ENCODE data around the gene CES4A. TPM values are rescaled to one million over a fixed set of nuclear protein-coding genes. Genes with fewer than 3 reads are reported as not detected.

The CES4A gene
- total RNA-seq, 4 donors from 2014 or later: 13.7 to 26.5 (median 17.9) TPM

- Histone ChIP-seq H3K4me1 (peaks cover 0 to 19% (median 4%) of the 10 kb centered on the region in 4 donors), H3K27ac (peak overlapping the region; percentile 92 to 99 (median 96)), H3K36me3 (no peaks in the 10 kb centered on the region), H3K9me3 (no peaks in the 10 kb centered on the region), H3K4me3 (peak overlapping the region; percentile 77 to 97 (median 94)), H3K27me3 (no peaks in the 10 kb centered on the region)
- no peak for TF ChIP-seq POLR2A (IDR thresholded peaks at IDR 0.05)
- no peak for TF ChIP-seq CTCF (IDR thresholded peaks at IDR 0.05)
- peak in 1 of 3 donors; percentile 44 for DNase-seq
Measured at GRCh38 chr16:67030221-67030962, 42.0 kb downstream of the CES4A start.

- Histone ChIP-seq H3K4me3 (no peak overlapping the region), H3K27ac (no peak overlapping the region), H3K9me3 (no peaks in the 10 kb centered on the region), H3K4me1 (peaks cover 0 to 19% (median 4%) of the 10 kb centered on the region in 4 donors), H3K27me3 (no peaks in the 10 kb centered on the region), H3K36me3 (peaks cover 0 to 15% (median 0%) of the 10 kb centered on the region in 3 donors)
- DNase-seq: no peak
- no peak for TF ChIP-seq CTCF (IDR thresholded peaks at IDR 0.05)
- no peak for TF ChIP-seq POLR2A (IDR thresholded peaks at IDR 0.05)
Measured at GRCh38 chr16:67034487-67034886, 46.1 kb downstream of the CES4A start.

GRCh38 chr16:67035364-67035763, 47.0 kb downstream of the CES4A start:
- H3K4me3 ChIP-seq: no peak overlapping the region
- no peaks in the 10 kb centered on the region for H3K27me3 ChIP-seq
- no peak for DNase-seq
- peaks cover 0 to 16% (median 3%) of the 10 kb centered on the region in 4 donors for H3K4me1 ChIP-seq
- peaks cover 0 to 20% (median 0%) of the 10 kb centered on the region in 3 donors for H3K36me3 ChIP-seq
- TF ChIP-seq POLR2A (IDR thresholded peaks at IDR 0.05) (no peak), CTCF (IDR thresholded peaks at IDR 0.05) (no peak)
- H3K9me3 ChIP-seq: no peaks in the 10 kb centered on the region
- H3K27ac ChIP-seq: no peak overlapping the region

- Histone ChIP-seq H3K27ac (no peak overlapping the region), H3K9me3 (no peaks in the 10 kb centered on the region), H3K4me3 (no peak overlapping the region), H3K4me1 (peaks cover 0 to 9% (median 0%) of the 10 kb centered on the region in 4 donors), H3K27me3 (no peaks in the 10 kb centered on the region), H3K36me3 (peaks cover 0 to 20% (median 0%) of the 10 kb centered on the region in 3 donors)
- DNase-seq: no peak
- no peak for TF ChIP-seq POLR2A (IDR thresholded peaks at IDR 0.05)
- TF ChIP-seq CTCF (IDR thresholded peaks at IDR 0.05): no peak
Measured at GRCh38 chr16:67036323-67036741, 47.9 kb downstream of the CES4A start.

GRCh38 chr16:67039260-67040020, 51.1 kb downstream of the CES4A start:
- H3K36me3 ChIP-seq: peaks cover 0 to 20% (median 0%) of the 10 kb centered on the region in 3 donors

More at GRCh38 chr16:67039260-67040020, 51.1 kb downstream of the CES4A start:
- H3K4me3 ChIP-seq: no peak overlapping the region
- DNase-seq: no peak
- H3K27ac ChIP-seq: no peak overlapping the region
- no peaks in the 10 kb centered on the region for H3K4me1 ChIP-seq
- TF ChIP-seq CTCF (IDR thresholded peaks at IDR 0.05) (no peak), POLR2A (IDR thresholded peaks at IDR 0.05) (no peak)
- no peaks in the 10 kb centered on the region for H3K27me3 ChIP-seq
- H3K9me3 ChIP-seq: no peaks in the 10 kb centered on the region

Measured in Peyer's patch (tissue), 4 donors.